T-helper 17 cell (primary cell): Measurements from ENCODE around the gene RFTN1. TPM values are rescaled to one million over a fixed set of nuclear protein-coding genes. Genes with fewer than 3 reads are reported as not detected.
"Not testable (repeated sequence)": the region's sequence is repeated elsewhere in the genome, so short reads cannot be mapped to it uniquely, and the experiment has no call there.

ENCODE experiments used
- ATAC-seq: fragments of 150-1000 bp; cut with Tn5 transposase; 2 replicates; pipeline ENCODE4 v1.10.0; 2021; ENCODE audit warnings: mild to moderate bottlenecking, moderate library complexity
- DNase-seq, 3 donors: peaks; one replicate each; pipeline versions ENCODE4 v3.0.0 to v3.0.0-alpha.2; 2020 to 2021
- H3K9me3 ChIP-seq: one replicate; pipeline ENCODE4 v1.7.0; 2013; ENCODE audit warnings: low read length, mild to moderate bottlenecking; ENCODE audit not compliant: control insufficient read depth, poor library complexity, severe bottlenecking
- H3K27ac Mint-ChIP-seq: one replicate; pipeline ENCODE4 v1.8.0; 2022; ENCODE audit warnings: mild to moderate bottlenecking, moderate library complexity, mixed read lengths
- H3K27me3 Mint-ChIP-seq: one replicate; pipeline ENCODE4 v1.8.0; 2022; ENCODE audit warnings: mixed read lengths
- H3K36me3 Mint-ChIP-seq: one replicate; pipeline ENCODE4 v1.8.0; 2022; ENCODE audit warnings: low read depth, mixed read lengths
- H3K4me1 Mint-ChIP-seq: one replicate; pipeline ENCODE4 v1.8.0; 2022; ENCODE audit warnings: mild to moderate bottlenecking, mixed read lengths
- H3K4me3 Mint-ChIP-seq: one replicate; pipeline ENCODE4 v1.8.0; 2022; ENCODE audit warnings: mild to moderate bottlenecking, moderate library complexity, mixed read lengths
- total RNA-seq, 4 donors: library from RNA in 2 of 4; stranded (reverse) in 2 of 4; gene quantifications; one replicate each; pipeline ENCODE4 v1.2.3 and lab custom pipeline; 2022 to 2026

The RFTN1 gene
- total RNA-seq, 2 donors from 2014 or later: 51.8 to 55.8 TPM

GRCh38 chr3:16320711-16321110, 192.8 kb downstream of the RFTN1 start:
- Mint-ChIP-seq H3K27me3 (no peaks in the 10 kb centered on the region), H3K4me1 (peaks cover 34% of the 10 kb centered on the region), H3K36me3 (peaks cover 15% of the 10 kb centered on the region), H3K4me3 (peak overlapping the region; percentile 73), H3K27ac (peak overlapping the region; percentile 96)
- no peaks in the 10 kb centered on the region for H3K9me3 ChIP-seq
- no peak for ATAC-seq
- DNase-seq: no peak

- DNase-seq (no peak), ATAC-seq (no peak)
- H3K9me3 ChIP-seq: no peaks in the 10 kb centered on the region
- Mint-ChIP-seq H3K27ac (peak overlapping the region; percentile 96), H3K36me3 (peaks cover 15% of the 10 kb centered on the region), H3K4me3 (peak overlapping the region; percentile 55), H3K27me3 (no peaks in the 10 kb centered on the region), H3K4me1 (peaks cover 36% of the 10 kb centered on the region)
These were observed 193.8 kb downstream of the RFTN1 start for GRCh38 chr3:16319723-16320122.

- peak; percentile 91 for ATAC-seq
- Mint-ChIP-seq H3K27me3 (no peaks in the 10 kb centered on the region), H3K4me1 (peaks cover 36% of the 10 kb centered on the region), H3K27ac (peak overlapping the region; percentile 96), H3K36me3 (peaks cover 15% of the 10 kb centered on the region), H3K4me3 (peak overlapping the region; percentile 55)
- peak; percentile 46 to 72 (median 59) for DNase-seq
- no peaks in the 10 kb centered on the region for H3K9me3 ChIP-seq
These were observed 194.2 kb downstream of the RFTN1 start for GRCh38 chr3:16319307-16319706.

GRCh38 chr3:16318176-16318575, 195.3 kb downstream of the RFTN1 start:
- Mint-ChIP-seq H3K4me1 (peaks cover 43% of the 10 kb centered on the region), H3K36me3 (peaks cover 15% of the 10 kb centered on the region), H3K27ac (peak overlapping the region; percentile 96)

GRCh38 chr3:16317561-16317945, 195.9 kb downstream of the RFTN1 start:
- no peak for DNase-seq
- H3K4me3 Mint-ChIP-seq: no peak overlapping the region
- peaks cover 45% of the 10 kb centered on the region for H3K4me1 Mint-ChIP-seq

More at GRCh38 chr3:16318176-16318575, 195.3 kb downstream of the RFTN1 start:
- Mint-ChIP-seq H3K4me3 (no peak overlapping the region), H3K27me3 (no peaks in the 10 kb centered on the region)
- no peaks in the 10 kb centered on the region for H3K9me3 ChIP-seq
- DNase-seq: no peak
- no peak for ATAC-seq

GRCh38 chr3:16316847-16317560, 196.5 kb downstream of the RFTN1 start:
- Mint-ChIP-seq H3K4me3 (peak overlapping the region; percentile 73), H3K27ac (peak overlapping the region; percentile 96), H3K4me1 (peaks cover 51% of the 10 kb centered on the region), H3K27me3 (no peaks in the 10 kb centered on the region), H3K36me3 (peaks cover 15% of the 10 kb centered on the region)
- ATAC-seq (no peak), DNase-seq (no peak)
- no peaks in the 10 kb centered on the region for H3K9me3 ChIP-seq

More at GRCh38 chr3:16317561-16317945, 195.9 kb downstream of the RFTN1 start:
- H3K27ac Mint-ChIP-seq: peak overlapping the region; percentile 96
- H3K36me3 Mint-ChIP-seq: peaks cover 15% of the 10 kb centered on the region
- no peaks in the 10 kb centered on the region for H3K27me3 Mint-ChIP-seq
- ATAC-seq: no peak
- no peaks in the 10 kb centered on the region for H3K9me3 ChIP-seq

- Mint-ChIP-seq H3K36me3 (peaks cover 18% of the 10 kb centered on the region), H3K27me3 (no peaks in the 10 kb centered on the region), H3K4me3 (no peak overlapping the region), H3K27ac (peak overlapping the region; percentile 96), H3K4me1 (peaks cover 57% of the 10 kb centered on the region)
- no peaks in the 10 kb centered on the region for H3K9me3 ChIP-seq
- ATAC-seq: no peak
- no peak for DNase-seq
These were observed 197.1 kb downstream of the RFTN1 start for GRCh38 chr3:16316396-16316795.

- no peak for DNase-seq
- no peaks in the 10 kb centered on the region for H3K9me3 ChIP-seq
- Mint-ChIP-seq H3K36me3 (peaks cover 11% of the 10 kb centered on the region), H3K27ac (peak overlapping the region; percentile 96), H3K4me3 (peak overlapping the region; percentile 57), H3K4me1 (peaks cover 51% of the 10 kb centered on the region), H3K27me3 (no peaks in the 10 kb centered on the region)
- ATAC-seq: no peak
These were observed 197.9 kb downstream of the RFTN1 start for GRCh38 chr3:16315623-16316022.

- no peak for DNase-seq
- peaks cover 7% of the 10 kb centered on the region for H3K36me3 Mint-ChIP-seq
- ATAC-seq: no peak
- no peaks in the 10 kb centered on the region for H3K27me3 Mint-ChIP-seq
- H3K4me3 Mint-ChIP-seq: peak overlapping the region; percentile 15
- peak overlapping the region; percentile 96 for H3K27ac Mint-ChIP-seq
- H3K4me1 Mint-ChIP-seq: peaks cover 48% of the 10 kb centered on the region
- no peaks in the 10 kb centered on the region for H3K9me3 ChIP-seq
These were observed 199.4 kb downstream of the RFTN1 start for GRCh38 chr3:16313886-16314645.

GRCh38 chr3:16311960-16312451, 201.5 kb downstream of the RFTN1 start:
- H3K27me3 Mint-ChIP-seq: no peaks in the 10 kb centered on the region
- H3K4me3 Mint-ChIP-seq: peak overlapping the region; percentile 88
- peak overlapping the region; percentile 96 for H3K27ac Mint-ChIP-seq
- peak; percentile 82 for ATAC-seq
- no peaks in the 10 kb centered on the region for H3K9me3 ChIP-seq
- H3K36me3 Mint-ChIP-seq: peaks cover 10% of the 10 kb centered on the region
- DNase-seq: peak; percentile 24 to 52 (median 30)
- H3K4me1 Mint-ChIP-seq: peaks cover 51% of the 10 kb centered on the region

- peaks cover 57% of the 10 kb centered on the region for H3K4me1 Mint-ChIP-seq
- not testable (repeated sequence) for ATAC-seq
- H3K36me3 Mint-ChIP-seq: peaks cover 11% of the 10 kb centered on the region
These were observed 203.0 kb downstream of the RFTN1 start for GRCh38 chr3:16310486-16310885.

GRCh38 chr3:16309558-16309957, 203.9 kb downstream of the RFTN1 start:
- Mint-ChIP-seq H3K27me3 (no peaks in the 10 kb centered on the region), H3K36me3 (peaks cover 14% of the 10 kb centered on the region), H3K4me3 (peak overlapping the region; percentile 82), H3K27ac (peak overlapping the region; percentile 98), H3K4me1 (peaks cover 66% of the 10 kb centered on the region)
- no peaks in the 10 kb centered on the region for H3K9me3 ChIP-seq
- ATAC-seq (peak; percentile 77), DNase-seq (peak in 1 of 3 donors; percentile 29)

More at GRCh38 chr3:16310486-16310885, 203.0 kb downstream of the RFTN1 start:
- H3K9me3 ChIP-seq, DNase-seq, H3K27me3 Mint-ChIP-seq, H3K4me3 Mint-ChIP-seq: not testable (repeated sequence)
- H3K27ac Mint-ChIP-seq: peak overlapping the region; percentile 98

- no peak for ATAC-seq
These were observed 204.8 kb downstream of the RFTN1 start for GRCh38 chr3:16308727-16309126.

More at GRCh38 chr3:16308727-16309126, 204.8 kb downstream of the RFTN1 start:
- H3K4me1 Mint-ChIP-seq: peaks cover 69% of the 10 kb centered on the region
- no peak overlapping the region for H3K4me3 Mint-ChIP-seq
- DNase-seq: no peak
- H3K27me3 Mint-ChIP-seq: no peaks in the 10 kb centered on the region
- H3K27ac Mint-ChIP-seq: peak overlapping the region; percentile 98
- H3K9me3 ChIP-seq: no peaks in the 10 kb centered on the region
- H3K36me3 Mint-ChIP-seq: peaks cover 14% of the 10 kb centered on the region
